Heart left ventricle (tissue), 13 donors: Measurements from ENCODE around the gene GPR152.

Experiments
- CTCF ChIP-seq, 12 donors: fragments of 200-600 bp; sonication (generic) in 4 of 12; IDR thresholded peaks; one replicate each; pipeline versions ENCODE4 v1.5.0 to v1.8.0; 2018 to 2022; ENCODE audit warnings: antibody characterized with exemption in 12 of 12, mild to moderate bottlenecking in 5 of 12
- POLR2A ChIP-seq, 2 donors: fragments of 450-650 bp; IDR thresholded peaks; one replicate each; pipeline ENCODE4 v1.6.1; 2017; ENCODE audit warnings: antibody characterized with exemption in 2 of 2, mild to moderate bottlenecking in 2 of 2, moderate library complexity in 2 of 2
- donor health status: ischemic (EF 13 %, LVEDD 7.1; RV severe dilation, severe dysfunction).
- donor health status: DM: no; HTN: yes; CAD: no.
- donor health status: DM: no; HTN: no; CAD: no.
- donor health status: ischemic (EF 25% LVEDD 6.9; RV normal size, moderate dysfunction).
- donor health status: ischemic (EF 25% LVEDD 5.7; RV mildly dilated, moderate dysfunction).
- donor health status: ischemic (EF 35%, LVEDD 5.7; RV mildly dilated, moderate dysfunction).
- donor health status: nonischemic (EF 11% LVEDD 7.7; RV severe dilation, severe dysfunction).
- donor health status: DM: yes; HTN: yes; CAD: no.
- donor health status: PGD.
- donor health status: ischemic (EF 29% LVEDD 5.4; RV normal size, mild dysfunction).
- donor health status: nonischemic (EF 23%, LVEDD 6.1; RV moderate dilation, normal function).

GRCh38 chr11:67412495-67413179 lies 39.9 kb downstream of the GPR152 start:
- TF ChIP-seq CTCF (IDR thresholded peaks at IDR 0.05), result no peak
- no peak for TF ChIP-seq POLR2A (IDR thresholded peaks at IDR 0.05)
